H9 (cell line): Measurements from ENCODE around the gene RPL10A. TPM values are rescaled to one million over a fixed set of nuclear protein-coding genes. Genes with fewer than 3 reads are reported as not detected.

Experiments used
- DNase-seq: peaks from one replicate; pipeline ENCODE4 v3.0.0-alpha.2; 2017
- H2AFZ ChIP-seq: one replicate; pipeline ENCODE4 v1.6.1; 2013; ENCODE audit warnings: mild to moderate bottlenecking, low read length, control low read depth, moderate library complexity
- H2AK5ac ChIP-seq: 2 replicates; pipeline ENCODE4 v1.6.1; 2013; ENCODE audit warnings: low read length, control low read depth, mixed read lengths; ENCODE audit not compliant: insufficient read length
- H2BK120ac ChIP-seq: one replicate; pipeline ENCODE4 v1.6.1; 2013; ENCODE audit warnings: low read depth, mild to moderate bottlenecking, low read length, control low read depth, inconsistent platforms; ENCODE audit not compliant: poor library complexity, severe bottlenecking
- H2BK12ac ChIP-seq: 2 replicates; pipeline ENCODE4 v1.6.1; 2013; ENCODE audit warnings: low read length, control low read depth, mixed read lengths, low read depth; ENCODE audit not compliant: insufficient read length
- H2BK15ac ChIP-seq: 2 replicates; pipeline ENCODE4 v1.6.1; 2013; ENCODE audit warnings: low read depth, low read length, control low read depth
- H2BK20ac ChIP-seq: one replicate; pipeline ENCODE4 v1.6.1; 2013; ENCODE audit warnings: low read depth, mild to moderate bottlenecking, low read length, control low read depth, inconsistent platforms; ENCODE audit not compliant: poor library complexity, severe bottlenecking
- H2BK5ac ChIP-seq: 2 replicates; pipeline ENCODE4 v1.6.1; 2013; ENCODE audit warnings: low read length, control low read depth, mixed read lengths; ENCODE audit not compliant: insufficient read length
- H3K14ac ChIP-seq: 2 replicates; pipeline ENCODE4 v1.6.1; 2013; ENCODE audit warnings: low read length, control low read depth; ENCODE audit not compliant: insufficient read depth
- H3K18ac ChIP-seq: 2 replicates; pipeline ENCODE4 v1.6.1; 2013; ENCODE audit warnings: low read depth, mild to moderate bottlenecking, mixed read lengths, low read length, control low read depth; ENCODE audit not compliant: insufficient read length
- H3K23ac ChIP-seq: 2 replicates; pipeline ENCODE4 v1.6.1; 2013; ENCODE audit warnings: low read length, control low read depth, mixed read lengths, low read depth; ENCODE audit not compliant: insufficient read length
- H3K23me2 ChIP-seq: 2 replicates; pipeline ENCODE4 v1.6.1; 2013; ENCODE audit warnings: low read depth, mild to moderate bottlenecking, mixed read lengths, low read length, control low read depth; ENCODE audit not compliant: insufficient read length, poor library complexity, severe bottlenecking
- H3K27ac ChIP-seq: 2 replicates; pipeline ENCODE4 v1.5.1; 2013; ENCODE audit warnings: low read length, control low read depth, mixed read lengths, low read depth; ENCODE audit not compliant: insufficient read length
- H3K27me3 ChIP-seq: 2 replicates; pipeline ENCODE4 v1.6.1; 2013; ENCODE audit warnings: low read length, control low read depth, inconsistent platforms; ENCODE audit not compliant: insufficient read depth
- H3K4ac ChIP-seq: 2 replicates; pipeline ENCODE4 v1.6.1; 2013; ENCODE audit warnings: low read depth, mild to moderate bottlenecking, control low read depth, inconsistent platforms, low read length, moderate library complexity
- H3K4me1 ChIP-seq: 2 replicates; pipeline ENCODE4 v1.6.1; 2013; ENCODE audit warnings: low read length, control low read depth, inconsistent platforms; ENCODE audit not compliant: insufficient read depth
- H3K4me2 ChIP-seq: 2 replicates; pipeline ENCODE4 v1.6.1; 2013; ENCODE audit warnings: low read length, control low read depth, mixed read lengths; ENCODE audit not compliant: insufficient read length, insufficient read depth
- H3K56ac ChIP-seq: 2 replicates; pipeline ENCODE4 v1.6.1; 2013; ENCODE audit warnings: low read depth, mild to moderate bottlenecking, mixed read lengths, low read length, control low read depth; ENCODE audit not compliant: insufficient read length
- H3K79me1 ChIP-seq: 2 replicates; pipeline ENCODE4 v1.6.1; 2013; ENCODE audit warnings: low read depth, mild to moderate bottlenecking, moderate library complexity, low read length, control low read depth, inconsistent platforms; ENCODE audit not compliant: insufficient read depth, poor library complexity, severe bottlenecking
- H3K79me2 ChIP-seq: 2 replicates; pipeline ENCODE4 v1.6.1; 2013; ENCODE audit warnings: low read length, control low read depth, inconsistent platforms; ENCODE audit not compliant: insufficient read depth
- H3K9ac ChIP-seq: 2 replicates; pipeline ENCODE4 v1.6.1; 2013; ENCODE audit warnings: low read length, control low read depth, mixed read lengths; ENCODE audit not compliant: insufficient read length; ENCODE audit errors: extremely low read depth
- H3K9me3 ChIP-seq: one replicate; pipeline ENCODE4 v1.6.1; 2013; ENCODE audit warnings: low read depth, low read length, inconsistent platforms; ENCODE audit not compliant: control insufficient read depth
- H3T11ph ChIP-seq: one replicate; pipeline ENCODE4 v1.6.1; 2013; ENCODE audit warnings: mild to moderate bottlenecking, low read length, control low read depth, inconsistent platforms
- H4K20me1 ChIP-seq: one replicate; pipeline ENCODE4 v1.6.1; 2013; ENCODE audit not compliant: control insufficient read depth, insufficient read length, insufficient read depth
- H4K5ac ChIP-seq: 2 replicates; pipeline ENCODE4 v1.6.1; 2013; ENCODE audit warnings: low read depth, mild to moderate bottlenecking, mixed read lengths, low read length, control low read depth; ENCODE audit not compliant: insufficient read length
- H4K8ac ChIP-seq: replicated peaks from 2 replicates; pipeline ENCODE4 v1.6.1; 2013; ENCODE audit warnings: low read length, control low read depth, mixed read lengths, low read depth; ENCODE audit not compliant: insufficient read length
- H4K91ac ChIP-seq: 2 replicates; pipeline ENCODE4 v1.6.1; 2013; ENCODE audit warnings: low read depth, mild to moderate bottlenecking, moderate library complexity, mixed read lengths, low read length, control low read depth; ENCODE audit not compliant: insufficient read length
- H3K27ac Mint-ChIP-seq, 3 experiments: 2 replicates in 2 of 3; 3 replicates in 1 of 3; pipeline ENCODE4 v1.8.0; 2020 to 2021; ENCODE audit warnings: mixed read lengths in 3 of 3, mild to moderate bottlenecking in 1 of 3, moderate library complexity in 1 of 3
- H3K27me3 Mint-ChIP-seq: 2 replicates; pipeline ENCODE4 v1.8.0; 2021; ENCODE audit warnings: low read depth, mild to moderate bottlenecking, moderate library complexity, mixed read lengths
- H3K36me3 Mint-ChIP-seq, 3 experiments: 2 replicates in 2 of 3; 3 replicates in 1 of 3; pipeline ENCODE4 v1.8.0; 2020 to 2021; ENCODE audit warnings: low read depth in 3 of 3, mixed read lengths in 3 of 3; ENCODE audit not compliant: insufficient read depth in 1 of 3
- H3K4me1 Mint-ChIP-seq, 2 experiments: 2 replicates each; pipeline ENCODE4 v1.8.0; 2020; ENCODE audit warnings: mixed read lengths in 2 of 2
- H3K4me3 Mint-ChIP-seq, 2 experiments: 2 replicates in 1 of 2; 3 replicates in 1 of 2; pipeline ENCODE4 v1.8.0; 2020 to 2021; ENCODE audit warnings: mild to moderate bottlenecking in 2 of 2, mixed read lengths in 2 of 2, moderate library complexity in 1 of 2
- H3K9me3 Mint-ChIP-seq, 2 experiments: 2 replicates in 1 of 2; 3 replicates in 1 of 2; pipeline ENCODE4 v1.8.0; 2020; ENCODE audit warnings: mild to moderate bottlenecking in 2 of 2, mixed read lengths in 2 of 2, moderate library complexity in 1 of 2
- WGBS: extraction: QIAGEN DNeasy Blood & Tissue Kit; methylation state at CpG from one replicate; pipeline ENCODE4 v1.1.7; 2013; ENCODE audit warnings: missing lambda C conversion rate, low lambda C conversion rate, mixed read lengths; ENCODE audit not compliant: insufficient read length; ENCODE audit errors: extremely low coverage; 5-methylcytosine and 5-hydroxymethylcytosine counted together
- total RNA-seq: library from RNA; stranded (reverse); gene quantifications from 2 replicates; pipeline ENCODE4 v1.2.1, GENCODE V29; 2021
- TF ChIP-seq, protein P1 (sequence below): fragments of 200-600 bp; sonication (generic); conservative IDR thresholded peaks from 3 replicates; pipeline ENCODE4 v1.8.0; 2021; ENCODE audit warnings: antibody characterized with exemption, mild to moderate bottlenecking

Gene RPL10A
- total RNA-seq, 1 experiment from 2014 or later: 1,830 TPM

DNA sequence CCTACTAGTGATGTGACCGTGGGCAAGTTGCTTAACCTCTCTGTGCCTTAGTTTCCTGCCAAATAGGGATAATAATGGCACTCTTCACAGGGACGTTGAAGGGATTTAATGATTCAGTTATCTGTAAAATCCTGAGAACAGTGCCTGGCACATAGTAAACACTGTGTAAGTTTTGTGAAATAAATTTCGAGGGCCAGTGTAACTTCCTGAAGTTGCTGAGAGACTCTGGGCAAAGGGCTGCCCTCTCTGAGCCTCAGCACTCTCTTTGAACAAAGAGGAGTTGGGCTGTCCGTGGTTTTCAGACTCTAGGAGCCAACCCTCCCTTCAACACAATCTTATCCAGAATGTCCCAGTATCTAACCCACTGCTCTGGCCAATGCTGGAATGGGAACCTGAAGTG is 31.2 kb downstream of the RPL10A start:
- H3K79me2 ChIP-seq: peaks cover 2% of the 10 kb centered on the region; the same call in 1 of the 2 replicates
- H3K4me1 ChIP-seq: peaks cover 6% of the 10 kb centered on the region; the same call in 1 of the 2 replicates
- peaks cover 33 to 35% of the 10 kb centered on the region in 2 experiments for H3K4me1 Mint-ChIP-seq
- no peak for DNase-seq
- no peaks in the 10 kb centered on the region; the same call in 1 of the 2 replicates for H3K27me3 ChIP-seq
- no peaks in the 10 kb centered on the region for H4K20me1 ChIP-seq
- no peak overlapping the region for H3K18ac ChIP-seq
- no peak overlapping the region for H3K4ac ChIP-seq
- no peak overlapping the region for H3T11ph ChIP-seq
- no peak overlapping the region for H3K27ac ChIP-seq
- H3K23me2 ChIP-seq: peaks cover 12% of the 10 kb centered on the region
- TF ChIP-seq, protein P1, sequence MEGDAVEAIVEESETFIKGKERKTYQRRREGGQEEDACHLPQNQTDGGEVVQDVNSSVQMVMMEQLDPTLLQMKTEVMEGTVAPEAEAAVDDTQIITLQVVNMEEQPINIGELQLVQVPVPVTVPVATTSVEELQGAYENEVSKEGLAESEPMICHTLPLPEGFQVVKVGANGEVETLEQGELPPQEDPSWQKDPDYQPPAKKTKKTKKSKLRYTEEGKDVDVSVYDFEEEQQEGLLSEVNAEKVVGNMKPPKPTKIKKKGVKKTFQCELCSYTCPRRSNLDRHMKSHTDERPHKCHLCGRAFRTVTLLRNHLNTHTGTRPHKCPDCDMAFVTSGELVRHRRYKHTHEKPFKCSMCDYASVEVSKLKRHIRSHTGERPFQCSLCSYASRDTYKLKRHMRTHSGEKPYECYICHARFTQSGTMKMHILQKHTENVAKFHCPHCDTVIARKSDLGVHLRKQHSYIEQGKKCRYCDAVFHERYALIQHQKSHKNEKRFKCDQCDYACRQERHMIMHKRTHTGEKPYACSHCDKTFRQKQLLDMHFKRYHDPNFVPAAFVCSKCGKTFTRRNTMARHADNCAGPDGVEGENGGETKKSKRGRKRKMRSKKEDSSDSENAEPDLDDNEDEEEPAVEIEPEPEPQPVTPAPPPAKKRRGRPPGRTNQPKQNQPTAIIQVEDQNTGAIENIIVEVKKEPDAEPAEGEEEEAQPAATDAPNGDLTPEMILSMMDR: no peak
- H4K91ac ChIP-seq: no peak overlapping the region
- no peak overlapping the region for H2AK5ac ChIP-seq
- H2BK20ac ChIP-seq: no peak overlapping the region
- no peaks in the 10 kb centered on the region for H3K9me3 Mint-ChIP-seq
- no peak overlapping the region for H3K9ac ChIP-seq
- H3K23ac ChIP-seq: no peak overlapping the region
- peaks cover 0 to 4% (median 0%) of the 10 kb centered on the region in 3 experiments; a peak in 2 of 7 replicates for H3K36me3 Mint-ChIP-seq
- no peak overlapping the region for H2BK5ac ChIP-seq
- H4K8ac ChIP-seq: no peak overlapping the region
- no peak overlapping the region for H2BK15ac ChIP-seq
- H2BK120ac ChIP-seq: no peak overlapping the region
- no peaks in the 10 kb centered on the region for H3K9me3 ChIP-seq
- H3K4me2 ChIP-seq: no peak overlapping the region
- WGBS: no CpG with 5 or more reads among the region's 4 CpGs
- H2AFZ ChIP-seq: no peak overlapping the region
- H4K5ac ChIP-seq: no peak overlapping the region
- peak overlapping the region in 1 of 2 experiments; percentile 84; a peak in 2 of 5 replicates for H3K4me3 Mint-ChIP-seq
- H3K14ac ChIP-seq: no peak overlapping the region
- peaks cover 31% of the 10 kb centered on the region for H3K27me3 Mint-ChIP-seq
- H3K27ac Mint-ChIP-seq: no peak overlapping the region
- no peak overlapping the region for H2BK12ac ChIP-seq
- no peaks in the 10 kb centered on the region for H3K79me1 ChIP-seq
- H3K56ac ChIP-seq: no peak overlapping the region
